ENCODE results near the gene EDARADD. TPM values are rescaled to one million over a fixed set of nuclear protein-coding genes. Genes with fewer than 3 reads are reported as not detected.

The EDARADD gene
- total and polyA plus RNA-seq, 10 donors, result 0.22 to 7.4 (median 2.1) TPM

DNA sequence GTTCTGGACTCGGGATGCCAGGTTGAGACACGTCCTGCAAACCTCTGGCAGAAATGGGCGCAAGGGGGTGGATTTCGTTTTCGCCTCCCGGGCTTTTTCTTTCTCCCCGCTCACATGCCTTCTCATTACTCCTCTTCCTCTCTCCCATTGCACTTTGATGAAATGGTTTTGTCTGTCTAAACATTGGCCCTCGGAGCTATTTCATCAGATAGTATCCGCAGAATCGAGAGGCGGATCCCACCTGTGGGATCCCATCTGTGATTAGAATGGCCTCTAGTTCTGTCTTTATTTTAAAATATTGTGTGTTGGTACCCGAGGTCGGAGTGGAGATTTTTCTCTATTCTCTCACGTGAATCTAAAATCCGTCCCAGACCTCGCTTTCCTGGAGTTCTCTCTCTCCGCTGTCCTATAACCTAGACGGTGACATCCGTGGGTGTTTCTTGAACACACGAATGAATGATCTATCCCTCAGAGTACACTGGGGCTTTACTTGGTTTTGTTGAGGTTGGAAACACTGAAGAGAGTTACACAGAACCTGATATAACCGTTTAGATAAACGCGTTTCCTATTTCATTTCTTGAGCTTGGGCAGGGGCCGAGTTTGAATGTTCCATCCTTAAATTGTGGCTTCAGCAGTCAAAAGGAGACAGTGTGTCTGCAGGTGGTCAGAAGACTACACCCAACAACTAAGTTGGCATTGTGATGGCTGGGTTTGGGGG lies 2.0 kb downstream of the EDARADD start:
- H3K27ac ChIP-seq, result peak overlapping the region in 6 of 8 donors; percentile 55 to 77 (median 64)
- WGBS, 5 donors, result 21 to 24% (median 24%) methylated on average over 24 of the region's 24 CpGs

DNA sequence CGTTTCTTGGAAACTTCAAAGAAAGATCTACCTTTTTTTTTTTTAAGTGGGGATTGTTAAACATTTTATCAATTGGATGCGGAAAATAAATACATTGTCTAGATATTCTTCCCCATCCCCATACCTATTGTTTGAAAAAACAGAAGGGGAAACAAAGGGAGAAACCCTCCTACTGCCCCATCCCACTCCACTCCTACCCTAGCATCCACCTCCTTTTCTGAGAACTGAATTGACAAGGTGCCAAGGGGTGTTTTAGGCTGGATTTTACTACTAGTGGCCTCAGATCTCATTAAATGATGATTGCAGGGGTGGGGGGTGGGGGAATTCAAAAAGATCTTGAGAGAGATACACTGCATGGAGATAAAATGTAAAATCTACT lies 2.6 kb downstream of the EDARADD start:
- H3K9me3 ChIP-seq, result no peaks in the 10 kb centered on the region
- peaks cover 0 to 64% (median 22%) of the 10 kb centered on the region in 7 donors for H3K27me3 ChIP-seq (replicated peaks in 1 of 7)
- intact Hi-C loops (cut with DNase I; ENCODE audit: low total_unique reads), result no loop called here
- 82 to 98% (median 86%) methylated on average over 2 of the region's 2 CpGs for WGBS, 5 donors
- TF ChIP-seq POLR2A (IDR thresholded peaks at IDR 0.05), result no peak
- no peak for TF ChIP-seq POLR2AphosphoS5 (IDR thresholded peaks at IDR 0.05)
- TF ChIP-seq, protein P1, sequence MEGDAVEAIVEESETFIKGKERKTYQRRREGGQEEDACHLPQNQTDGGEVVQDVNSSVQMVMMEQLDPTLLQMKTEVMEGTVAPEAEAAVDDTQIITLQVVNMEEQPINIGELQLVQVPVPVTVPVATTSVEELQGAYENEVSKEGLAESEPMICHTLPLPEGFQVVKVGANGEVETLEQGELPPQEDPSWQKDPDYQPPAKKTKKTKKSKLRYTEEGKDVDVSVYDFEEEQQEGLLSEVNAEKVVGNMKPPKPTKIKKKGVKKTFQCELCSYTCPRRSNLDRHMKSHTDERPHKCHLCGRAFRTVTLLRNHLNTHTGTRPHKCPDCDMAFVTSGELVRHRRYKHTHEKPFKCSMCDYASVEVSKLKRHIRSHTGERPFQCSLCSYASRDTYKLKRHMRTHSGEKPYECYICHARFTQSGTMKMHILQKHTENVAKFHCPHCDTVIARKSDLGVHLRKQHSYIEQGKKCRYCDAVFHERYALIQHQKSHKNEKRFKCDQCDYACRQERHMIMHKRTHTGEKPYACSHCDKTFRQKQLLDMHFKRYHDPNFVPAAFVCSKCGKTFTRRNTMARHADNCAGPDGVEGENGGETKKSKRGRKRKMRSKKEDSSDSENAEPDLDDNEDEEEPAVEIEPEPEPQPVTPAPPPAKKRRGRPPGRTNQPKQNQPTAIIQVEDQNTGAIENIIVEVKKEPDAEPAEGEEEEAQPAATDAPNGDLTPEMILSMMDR (IDR thresholded peaks at IDR 0.05 in 8 of 11, conservative IDR thresholded peaks at IDR 0.05 in 3 of 11), result no peak
- no peaks in the 10 kb centered on the region for H3K36me3 ChIP-seq
- no peak overlapping the region for H3K4me3 ChIP-seq
- H3K27ac ChIP-seq, result no peak overlapping the region
- DNase-seq, result no peak
- peaks cover 5 to 39% (median 25%) of the 10 kb centered on the region in 6 donors for H3K4me1 ChIP-seq

More for the DNA sequence above, 2.0 kb downstream of the EDARADD start:
- Histone ChIP-seq H3K4me1 (peaks cover 5 to 39% (median 25%) of the 10 kb centered on the region in 6 donors), H3K9me3 (no peaks in the 10 kb centered on the region), H3K36me3 (no peaks in the 10 kb centered on the region), H3K4me3 (peak overlapping the region; percentile 66 to 83 (median 71)), H3K27me3 (replicated peaks in 1 of 7) (peaks cover 0 to 64% (median 22%) of the 10 kb centered on the region in 7 donors)
- DNase-seq, result no peak
- intact Hi-C loops (cut with DNase I; ENCODE audit: low total_unique reads), result no loop called here
- TF ChIP-seq POLR2AphosphoS5 (IDR thresholded peaks at IDR 0.05) (no peak), POLR2A (IDR thresholded peaks at IDR 0.05) (no peak)
- TF ChIP-seq, protein P1 (IDR thresholded peaks at IDR 0.05 in 8 of 11, conservative IDR thresholded peaks at IDR 0.05 in 3 of 11), result no peak

DNA sequence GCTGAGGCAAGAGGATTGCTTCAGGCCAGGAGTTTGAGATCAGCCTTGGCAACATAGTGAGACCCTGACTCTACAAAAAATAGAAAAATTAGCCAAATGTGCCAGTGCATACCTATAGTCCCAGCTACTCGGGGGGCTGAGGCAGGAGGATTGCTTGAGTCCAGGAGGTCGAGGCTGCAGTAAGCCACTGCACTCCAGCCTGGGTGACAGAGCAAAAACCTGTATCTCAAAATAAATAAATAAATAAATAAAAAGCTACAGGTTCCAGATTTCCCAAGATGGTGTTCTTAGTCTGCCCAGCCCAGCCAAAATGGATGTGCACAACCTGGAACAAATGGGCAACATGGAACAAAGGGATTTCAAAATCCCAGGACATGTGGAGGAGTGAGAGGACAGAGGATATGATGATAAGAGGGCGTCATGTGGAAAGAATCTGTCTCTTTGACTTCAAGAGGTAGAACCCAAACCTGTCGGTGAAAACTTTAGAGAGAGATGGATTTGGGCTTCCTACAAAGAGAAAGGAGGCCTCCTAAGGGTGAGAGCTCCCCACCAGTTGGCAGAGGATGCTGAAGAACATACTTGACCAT lies 3.2 kb downstream of the EDARADD start:
- no peaks in the 10 kb centered on the region for H3K36me3 ChIP-seq
- no peaks in the 10 kb centered on the region for H3K9me3 ChIP-seq
- no peak for DNase-seq
- no peak overlapping the region for H3K27ac ChIP-seq
- H3K27me3 ChIP-seq (replicated peaks in 1 of 7), result peaks cover 0 to 64% (median 22%) of the 10 kb centered on the region in 7 donors
- H3K4me3 ChIP-seq, result no peak overlapping the region
- intact Hi-C loops (cut with DNase I; ENCODE audit: low total_unique reads), result no loop called here
- WGBS, 5 donors, result 72 to 90% (median 86%) methylated on average over 4 of the region's 4 CpGs
- TF ChIP-seq, protein P1 (IDR thresholded peaks at IDR 0.05 in 8 of 11, conservative IDR thresholded peaks at IDR 0.05 in 3 of 11), result no peak
- TF ChIP-seq POLR2AphosphoS5 (IDR thresholded peaks at IDR 0.05) (no peak), POLR2A (IDR thresholded peaks at IDR 0.05) (no peak)
- peaks cover 5 to 39% (median 25%) of the 10 kb centered on the region in 6 donors for H3K4me1 ChIP-seq

DNA sequence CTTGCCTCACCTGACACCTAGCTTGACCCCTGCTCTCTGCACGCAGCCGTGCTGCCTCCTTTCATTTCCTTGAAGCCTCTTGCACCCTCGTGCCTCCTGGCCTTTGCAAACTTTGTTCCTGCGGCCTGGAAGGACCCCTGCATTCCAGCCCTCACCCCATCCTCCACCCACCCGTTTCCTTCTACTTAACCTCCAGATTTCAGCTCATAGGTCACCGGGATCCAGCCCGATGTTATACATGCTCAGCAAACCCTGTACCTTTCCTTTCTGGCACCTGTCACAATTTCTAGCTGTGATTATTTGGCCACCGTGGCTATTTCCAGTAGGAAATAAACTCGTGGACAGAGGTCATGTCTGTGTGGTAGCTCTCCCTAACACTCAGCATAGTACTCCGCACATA lies 4.5 kb downstream of the EDARADD start:
- DNase-seq, result no peak
- Histone ChIP-seq H3K9me3 (no peaks in the 10 kb centered on the region), H3K27me3 (replicated peaks in 1 of 7) (peaks cover 0 to 56% (median 22%) of the 10 kb centered on the region in 7 donors), H3K4me3 (no peak overlapping the region), H3K36me3 (no peaks in the 10 kb centered on the region), H3K27ac (no peak overlapping the region), H3K4me1 (peaks cover 5 to 38% (median 25%) of the 10 kb centered on the region in 6 donors)
- 72 to 86% (median 79%) methylated on average over 10 of the region's 10 CpGs for WGBS, 5 donors
- intact Hi-C loops (cut with DNase I; ENCODE audit: low total_unique reads), result no loop called here
- TF ChIP-seq, protein P1 (IDR thresholded peaks at IDR 0.05 in 8 of 11, conservative IDR thresholded peaks at IDR 0.05 in 3 of 11), result no peak
- TF ChIP-seq POLR2AphosphoS5 (IDR thresholded peaks at IDR 0.05), result no peak
- no peak for TF ChIP-seq POLR2A (IDR thresholded peaks at IDR 0.05)

Data from spleen (tissue), 11 donors.